Vagina (tissue), 2 donors: ENCODE data around the gene STAT5A.

Experiments
- POLR2A ChIP-seq, 2 donors: fragments of 450-650 bp; IDR thresholded peaks; one replicate each; pipeline ENCODE4 v1.6.1; 2017; ENCODE audit warnings: antibody characterized with exemption in 2 of 2, mild to moderate bottlenecking in 2 of 2, moderate library complexity in 2 of 2
- TF ChIP-seq, protein P1 (sequence below), 3 experiments: fragments of 450-650 bp in 2 of 3; fragments of 200-600 bp in 1 of 3; sonication (generic) in 1 of 3; IDR thresholded peaks; one replicate each; pipeline ENCODE4 v1.5.1; 2017 to 2019; ENCODE audit warnings: antibody characterized with exemption in 3 of 3, mild to moderate bottlenecking in 2 of 3, moderate library complexity in 2 of 3

DNA sequence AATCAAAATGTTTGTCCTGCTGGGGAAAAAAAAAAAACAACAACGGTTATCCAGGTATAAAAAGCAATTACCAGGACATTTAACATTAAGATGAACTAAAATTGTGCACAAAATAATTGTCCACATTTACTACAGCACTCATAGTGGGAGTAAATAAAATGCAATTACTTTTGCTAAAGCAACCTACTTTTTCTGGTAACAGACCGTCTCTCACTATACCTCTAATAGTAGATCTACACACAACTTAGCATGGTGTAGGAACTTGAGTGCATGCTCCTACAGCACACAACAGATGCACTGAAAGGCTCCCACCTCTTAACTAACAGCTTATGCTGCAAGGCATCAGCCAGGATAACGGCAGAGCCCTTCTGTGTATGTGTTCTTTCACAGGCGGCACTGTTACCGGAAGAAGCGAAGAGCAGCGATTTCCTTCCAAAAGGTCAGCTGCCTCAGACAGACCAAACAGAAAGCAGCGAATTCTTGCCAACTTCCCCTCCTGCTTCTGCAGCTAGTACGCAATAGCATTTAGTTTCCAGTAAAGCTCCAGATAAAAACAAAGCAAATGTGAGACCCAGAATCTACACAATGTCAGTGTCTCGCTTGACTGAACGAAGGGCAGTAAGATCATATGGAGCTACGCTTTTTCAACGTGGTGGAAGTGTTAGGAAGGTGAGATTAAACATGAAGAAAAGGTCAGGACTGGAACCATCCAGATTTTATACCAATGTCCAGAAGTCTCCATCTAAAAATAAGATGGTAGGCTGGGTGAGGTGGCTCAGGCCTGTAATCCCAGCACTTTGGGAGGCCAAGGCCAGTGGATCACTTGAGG lies 39.7 kb upstream of the STAT5A start:
- TF ChIP-seq, protein P1, sequence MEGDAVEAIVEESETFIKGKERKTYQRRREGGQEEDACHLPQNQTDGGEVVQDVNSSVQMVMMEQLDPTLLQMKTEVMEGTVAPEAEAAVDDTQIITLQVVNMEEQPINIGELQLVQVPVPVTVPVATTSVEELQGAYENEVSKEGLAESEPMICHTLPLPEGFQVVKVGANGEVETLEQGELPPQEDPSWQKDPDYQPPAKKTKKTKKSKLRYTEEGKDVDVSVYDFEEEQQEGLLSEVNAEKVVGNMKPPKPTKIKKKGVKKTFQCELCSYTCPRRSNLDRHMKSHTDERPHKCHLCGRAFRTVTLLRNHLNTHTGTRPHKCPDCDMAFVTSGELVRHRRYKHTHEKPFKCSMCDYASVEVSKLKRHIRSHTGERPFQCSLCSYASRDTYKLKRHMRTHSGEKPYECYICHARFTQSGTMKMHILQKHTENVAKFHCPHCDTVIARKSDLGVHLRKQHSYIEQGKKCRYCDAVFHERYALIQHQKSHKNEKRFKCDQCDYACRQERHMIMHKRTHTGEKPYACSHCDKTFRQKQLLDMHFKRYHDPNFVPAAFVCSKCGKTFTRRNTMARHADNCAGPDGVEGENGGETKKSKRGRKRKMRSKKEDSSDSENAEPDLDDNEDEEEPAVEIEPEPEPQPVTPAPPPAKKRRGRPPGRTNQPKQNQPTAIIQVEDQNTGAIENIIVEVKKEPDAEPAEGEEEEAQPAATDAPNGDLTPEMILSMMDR (IDR thresholded peaks at IDR 0.05) = no peak
- no peak for TF ChIP-seq POLR2A (IDR thresholded peaks at IDR 0.05)
